Measurements from ENCODE around the gene LGR5. TPM values are rescaled to one million over a fixed set of nuclear protein-coding genes. Genes with fewer than 3 reads are reported as not detected.

The LGR5 gene
- total RNA-seq, 4 donors from 2014 or later, result 8.7 to 40.1 (median 24.3) TPM

GRCh38 chr12:71576496-71576895 lies 136.9 kb downstream of the LGR5 start:
- DNase-seq (no peak), ATAC-seq (no peak)
- Histone ChIP-seq H3K9me3 (no peaks in the 10 kb centered on the region), H3K27me3 (no peaks in the 10 kb centered on the region), H3K27ac (no peak overlapping the region), H3K36me3 (peaks cover 0 to 31% of the 10 kb centered on the region in 2 donors), H3K4me3 (no peak overlapping the region), H3K4me1 (no peaks in the 10 kb centered on the region)
- intact Hi-C loops (cut with DNase I; ENCODE audit: low total_unique reads) (no loop called here), in situ Hi-C loops (cut with MboI; ENCODE audit: low sequenced_read_pairs in 4 of 4) (no loop called here)
- no peak for TF ChIP-seq POLR2A (IDR thresholded peaks at IDR 0.05)

DNA sequence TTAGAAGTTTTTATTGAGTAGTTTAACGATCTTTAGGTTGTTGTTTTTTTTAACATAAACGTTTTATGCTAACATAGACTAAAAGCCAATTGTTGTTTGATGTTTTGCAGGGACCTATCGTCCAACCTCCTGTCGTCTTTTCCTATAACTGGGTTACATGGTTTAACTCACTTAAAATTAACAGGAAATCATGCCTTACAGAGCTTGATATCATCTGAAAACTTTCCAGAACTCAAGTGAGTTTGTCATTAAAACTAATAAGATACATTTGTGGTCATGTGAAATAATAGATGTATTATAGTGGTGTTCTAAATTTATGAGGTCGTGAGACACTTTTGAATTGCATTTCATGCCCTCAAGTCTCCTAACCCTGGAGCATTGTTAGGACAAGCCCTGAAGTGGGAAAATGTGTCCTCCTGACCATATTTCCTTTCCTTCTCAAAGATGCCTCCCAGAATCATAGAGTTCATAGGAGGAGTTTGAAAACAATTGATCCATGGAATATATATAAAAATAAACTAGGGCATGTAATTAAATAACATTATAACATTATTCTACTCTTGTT lies 139.2 kb downstream of the LGR5 start:
- in situ Hi-C loops (cut with MboI; ENCODE audit: low sequenced_read_pairs in 4 of 4), result no loop called here
- intact Hi-C loops (cut with DNase I; ENCODE audit: low total_unique reads), result no loop called here
- ATAC-seq, result no peak
- Histone ChIP-seq H3K36me3 (peaks cover 0 to 28% of the 10 kb centered on the region in 2 donors), H3K9me3 (no peaks in the 10 kb centered on the region), H3K27me3 (no peaks in the 10 kb centered on the region), H3K4me1 (no peaks in the 10 kb centered on the region), H3K4me3 (no peak overlapping the region), H3K27ac (no peak overlapping the region)
- DNase-seq, result no peak
- TF ChIP-seq POLR2A (IDR thresholded peaks at IDR 0.05), result no peak

DNA sequence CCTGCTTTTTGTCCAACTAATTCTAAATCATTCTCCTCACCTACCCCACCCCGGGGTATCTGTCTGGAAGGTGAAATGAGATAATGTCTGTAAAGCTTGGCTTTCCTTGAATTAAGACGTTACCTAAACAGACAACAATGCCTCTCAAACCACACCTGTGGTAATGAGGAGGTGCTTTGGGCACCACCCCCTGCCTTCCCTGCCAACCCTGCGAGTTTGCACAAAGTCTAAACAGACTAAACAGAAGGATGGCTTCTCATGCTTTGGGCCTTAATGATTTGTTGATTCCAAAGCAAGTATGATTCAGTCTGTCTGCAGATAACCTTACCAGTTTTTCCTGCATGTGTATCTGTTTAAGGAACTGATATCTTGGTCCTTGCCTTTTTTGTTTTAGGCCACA lies 141.6 kb downstream of the LGR5 start:
- H3K4me3 ChIP-seq, result no peak overlapping the region
- ATAC-seq (no peak), DNase-seq (no peak)
- no peaks in the 10 kb centered on the region for H3K27me3 ChIP-seq
- H3K4me1 ChIP-seq, result no peaks in the 10 kb centered on the region
- no peaks in the 10 kb centered on the region for H3K9me3 ChIP-seq
- TF ChIP-seq POLR2A (IDR thresholded peaks at IDR 0.05) (no peak), CTCF (IDR thresholded peaks at IDR 0.05 in 4 of 5, conservative IDR thresholded peaks at IDR 0.05 in 1 of 5) (no peak)
- H3K36me3 ChIP-seq, result peaks cover 0 to 32% of the 10 kb centered on the region in 2 donors
- no peak overlapping the region for H3K27ac ChIP-seq
- in situ Hi-C loops (cut with MboI; ENCODE audit: low sequenced_read_pairs in 4 of 4), result no loop called here
- intact Hi-C loops (cut with DNase I; ENCODE audit: low total_unique reads), result no loop called here

- Histone ChIP-seq H3K27me3 (no peaks in the 10 kb centered on the region), H3K27ac (no peak overlapping the region), H3K4me1 (no peaks in the 10 kb centered on the region), H3K36me3 (peaks cover 0 to 32% of the 10 kb centered on the region in 2 donors), H3K9me3 (no peaks in the 10 kb centered on the region), H3K4me3 (no peak overlapping the region)
- intact Hi-C loops (cut with DNase I; ENCODE audit: low total_unique reads) (no loop called here), in situ Hi-C loops (cut with MboI; ENCODE audit: low sequenced_read_pairs in 4 of 4) (no loop called here)
- no peak for DNase-seq
- ATAC-seq, result no peak
- TF ChIP-seq CTCF (IDR thresholded peaks at IDR 0.05 in 4 of 5, conservative IDR thresholded peaks at IDR 0.05 in 1 of 5), result no peak
- TF ChIP-seq POLR2A (IDR thresholded peaks at IDR 0.05), result no peak
Measured at GRCh38 chr12:71582925-71583324, 143.3 kb downstream of the LGR5 start.

- no peak for TF ChIP-seq POLR2A (IDR thresholded peaks at IDR 0.05)
- TF ChIP-seq CTCF (IDR thresholded peaks at IDR 0.05 in 4 of 5, conservative IDR thresholded peaks at IDR 0.05 in 1 of 5), result no peak
- Histone ChIP-seq H3K27ac (no peak overlapping the region), H3K27me3 (no peaks in the 10 kb centered on the region), H3K4me3 (no peak overlapping the region), H3K4me1 (no peaks in the 10 kb centered on the region), H3K36me3 (peaks cover 0 to 32% of the 10 kb centered on the region in 2 donors), H3K9me3 (no peaks in the 10 kb centered on the region)
- in situ Hi-C loops (cut with MboI; ENCODE audit: low sequenced_read_pairs in 4 of 4), result no loop called here
- ATAC-seq, result no peak
- no peak for DNase-seq
- intact Hi-C loops (cut with DNase I; ENCODE audit: low total_unique reads), result no loop called here
Measured at GRCh38 chr12:71584356-71584755, 144.8 kb downstream of the LGR5 start.

- no peak for ATAC-seq
- H3K9me3 ChIP-seq, result no peaks in the 10 kb centered on the region
- H3K27ac ChIP-seq, result no peak overlapping the region
- peaks cover 0 to 29% of the 10 kb centered on the region in 2 donors for H3K36me3 ChIP-seq
- intact Hi-C loops (cut with DNase I; ENCODE audit: low total_unique reads) (no loop called here), in situ Hi-C loops (cut with MboI; ENCODE audit: low sequenced_read_pairs in 4 of 4) (no loop called here)
- H3K27me3 ChIP-seq, result no peaks in the 10 kb centered on the region
- no peak for TF ChIP-seq CTCF (IDR thresholded peaks at IDR 0.05 in 4 of 5, conservative IDR thresholded peaks at IDR 0.05 in 1 of 5)
- TF ChIP-seq POLR2A (IDR thresholded peaks at IDR 0.05), result no peak
- no peak overlapping the region for H3K4me3 ChIP-seq
- DNase-seq, result no peak
- H3K4me1 ChIP-seq, result no peaks in the 10 kb centered on the region
Measured at GRCh38 chr12:71585218-71585617, 145.6 kb downstream of the LGR5 start.
